ENCODE measurements around the gene SLC25A15.
"Not testable (repeated sequence)": the region's sequence is repeated elsewhere in the genome, so short reads cannot be mapped to it uniquely, and the experiment has no call there.

SLC25A15 gene

DNA sequence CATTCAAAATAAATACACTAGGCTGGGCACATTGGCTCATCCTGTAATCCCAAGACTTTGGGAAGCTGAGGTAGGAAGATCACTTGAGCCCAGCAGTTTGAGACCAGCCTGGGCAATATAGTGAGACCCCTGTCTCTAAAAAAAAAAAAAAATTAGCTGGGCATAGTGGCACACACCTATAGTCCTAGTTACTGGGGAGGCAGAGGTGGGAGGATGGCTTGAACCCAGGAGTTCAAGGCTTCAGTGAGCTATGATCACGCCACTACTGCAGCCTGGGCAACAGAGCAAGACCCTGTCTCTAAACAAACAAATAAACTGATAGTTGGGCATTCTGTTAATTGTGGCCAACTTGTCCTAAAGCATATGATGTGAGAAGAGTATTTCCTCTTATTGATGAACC is 6.4 kb upstream of the SLC25A15 start:
- DNase-seq = not testable (repeated sequence)

- DNase-seq = no peak
Observed at GRCh38 chr13:40784540-40784939, 4.9 kb upstream of the SLC25A15 start.

GRCh38 chr13:40786568-40786996 is 2.8 kb upstream of the SLC25A15 start:
- DNase-seq = no peak

- no peak for DNase-seq
Observed at GRCh38 chr13:40787062-40787461, 2.3 kb upstream of the SLC25A15 start.

DNA sequence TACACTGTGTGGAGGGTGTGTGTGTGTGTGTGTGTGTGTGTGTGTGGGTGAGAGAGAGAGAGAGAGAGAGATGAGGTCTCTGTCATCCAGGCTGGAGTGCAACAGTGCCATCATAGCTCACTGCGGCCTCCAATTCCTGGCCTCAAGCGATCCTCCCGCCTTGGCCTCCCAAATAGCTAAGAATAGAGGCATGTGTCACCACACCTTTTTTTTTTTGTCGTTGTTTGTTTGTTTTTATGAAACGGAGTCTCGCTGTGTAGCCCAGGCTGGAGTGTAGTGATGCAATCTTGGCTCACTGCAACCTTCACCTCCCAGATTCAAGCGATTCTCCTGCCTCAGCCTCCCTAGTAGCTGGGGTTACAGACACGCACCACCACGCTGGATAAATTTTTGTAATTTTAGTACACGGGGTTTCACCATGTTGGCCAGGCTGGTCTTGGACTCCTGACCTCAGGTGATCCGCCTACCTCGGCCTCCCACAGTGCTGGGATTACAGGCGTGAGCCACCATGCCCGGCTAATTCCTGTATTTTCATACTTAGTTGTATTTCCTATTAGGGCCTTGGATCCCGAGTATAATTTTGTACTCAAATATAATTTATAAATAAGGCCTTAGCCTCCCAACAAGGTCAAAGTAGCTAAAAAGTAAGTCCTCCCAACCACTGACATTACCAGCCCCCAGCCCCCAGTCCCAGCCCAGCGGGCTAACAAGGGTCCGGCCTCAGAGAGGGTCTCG is 704 bp upstream of the SLC25A15 start:
- not testable (repeated sequence) for DNase-seq

DNA sequence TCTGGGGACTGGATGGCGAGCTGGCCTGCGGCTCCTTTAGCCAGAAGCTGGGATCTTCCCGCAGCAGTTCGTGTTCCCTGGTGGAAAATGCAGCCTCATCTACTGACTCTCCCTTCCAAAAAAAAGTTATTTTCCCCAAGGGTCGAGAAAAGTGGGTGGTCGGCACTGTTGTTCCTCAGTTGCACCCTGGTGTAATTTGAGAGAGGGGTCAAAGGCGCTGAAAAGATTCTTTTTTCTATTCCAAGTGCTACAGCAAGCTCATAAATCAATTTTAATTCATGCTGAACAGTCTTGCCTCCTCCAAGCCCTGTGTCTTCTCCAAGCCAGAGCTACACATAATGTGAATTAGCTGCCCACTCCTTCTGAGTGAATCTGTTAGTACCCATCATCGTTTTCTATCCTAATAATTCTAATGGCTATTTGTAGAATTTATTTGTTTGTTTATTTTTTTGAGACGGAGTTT is 774 bp downstream of the SLC25A15 start:
- no peak for DNase-seq

DNA sequence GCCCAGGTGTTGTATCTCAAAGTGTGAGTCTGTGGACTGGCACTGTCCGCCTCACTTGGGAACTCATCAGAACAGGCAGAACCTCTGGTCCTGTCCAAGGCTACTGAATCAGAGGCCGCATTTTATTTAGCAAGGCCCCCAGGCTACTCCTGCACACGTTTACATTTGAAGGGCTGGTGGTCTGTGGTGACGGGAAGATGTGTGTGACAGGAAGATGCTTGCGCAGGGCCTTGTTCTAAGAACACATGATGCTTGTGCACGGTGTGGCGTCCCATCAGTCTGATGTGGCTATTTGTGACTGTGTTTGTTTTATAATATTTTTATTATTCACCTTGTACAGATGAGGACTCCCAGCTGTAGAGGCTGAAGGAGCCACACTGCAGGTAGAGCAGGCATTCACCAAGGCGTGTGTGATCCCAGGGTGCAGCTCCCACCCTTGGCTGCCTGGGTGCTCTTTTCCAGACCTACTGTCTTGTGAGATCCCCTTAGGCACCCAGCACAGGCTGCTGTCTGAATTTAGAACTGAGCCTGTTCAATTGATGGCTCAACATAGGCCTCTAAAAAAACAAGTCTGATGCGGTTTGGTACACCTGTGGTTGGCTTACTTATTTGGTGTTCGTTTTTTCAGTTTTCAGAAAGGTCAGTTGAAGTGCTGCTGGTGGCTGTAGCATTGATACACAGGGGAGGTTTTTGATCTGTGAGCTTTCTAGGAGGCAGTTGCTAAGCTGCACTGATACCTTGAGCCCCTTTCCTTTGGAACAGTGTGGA is 3.1 kb downstream of the SLC25A15 start:
- no peak for DNase-seq

GRCh38 chr13:40793339-40793738 is 3.9 kb downstream of the SLC25A15 start:
- DNase-seq = no peak

DNA sequence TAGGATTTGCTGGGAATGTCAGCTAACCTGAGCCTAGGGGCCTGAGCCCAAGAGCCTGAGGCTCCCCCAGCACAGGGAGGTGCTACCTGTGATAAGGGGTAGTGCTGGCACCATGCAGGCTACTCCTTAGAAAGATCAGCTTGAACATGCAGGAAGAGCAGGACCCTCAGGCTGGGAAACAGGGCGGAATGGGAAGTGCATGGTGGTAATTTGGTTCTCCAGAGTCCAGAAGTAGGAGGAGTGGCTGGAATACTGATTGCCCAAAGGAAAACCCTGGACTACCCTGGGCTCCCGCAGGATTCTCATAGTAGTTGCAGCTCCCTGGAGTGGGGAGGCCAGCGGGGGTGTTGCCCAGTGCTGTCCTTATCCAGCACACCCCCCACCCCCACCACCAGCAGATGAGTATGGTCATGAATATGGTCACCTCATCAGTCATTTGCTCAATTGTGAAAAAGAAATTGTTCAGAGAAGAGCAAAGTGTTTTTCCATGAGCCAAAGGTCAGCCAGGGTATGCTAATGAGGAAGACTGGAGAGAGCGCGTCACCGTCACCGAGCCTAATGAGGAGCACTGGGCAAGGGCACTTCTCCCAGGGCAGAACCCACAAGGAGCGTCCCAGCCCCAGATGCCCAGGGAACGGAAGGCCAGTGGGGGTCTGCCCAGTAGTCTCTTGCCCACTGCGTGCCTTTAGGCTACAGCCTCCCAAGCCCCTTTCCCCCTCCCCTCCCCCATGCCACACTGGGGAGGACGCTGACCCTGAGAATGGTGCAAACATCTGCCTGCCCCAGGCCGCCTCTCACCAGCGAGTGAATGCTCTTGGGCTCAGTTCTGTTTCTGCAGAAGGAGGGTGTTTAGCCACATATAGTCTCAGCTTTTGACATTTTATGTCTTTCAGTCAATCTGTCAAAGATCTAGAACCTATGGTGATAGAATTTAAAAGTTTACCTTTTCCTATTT is 5.3 kb downstream of the SLC25A15 start:
- no peak for DNase-seq

DNA sequence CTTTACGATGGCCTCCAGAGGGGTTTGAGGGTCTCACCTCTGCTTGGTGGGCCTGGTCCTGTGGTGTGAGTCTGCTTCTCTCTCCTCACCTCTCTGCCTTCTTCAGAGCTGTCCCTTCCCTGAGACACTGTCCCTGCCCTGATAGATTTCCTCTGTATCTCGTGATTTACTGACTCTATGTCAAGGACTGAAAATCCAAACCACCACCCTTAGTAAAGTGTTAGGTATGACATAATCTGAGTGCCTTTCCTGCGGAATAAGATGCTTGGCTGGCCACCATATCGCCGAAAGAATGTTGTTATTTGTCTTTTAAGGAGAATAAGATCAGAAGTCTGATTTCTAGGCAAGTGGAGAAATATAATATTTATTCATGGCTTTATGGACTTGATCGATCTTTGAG is 7.2 kb downstream of the SLC25A15 start:
- DNase-seq = no peak

- DNase-seq = peak; percentile 41
Observed at GRCh38 chr13:40798380-40798779, 9.0 kb downstream of the SLC25A15 start.

- no peak for DNase-seq
Observed at GRCh38 chr13:40799508-40799907, 10.1 kb downstream of the SLC25A15 start.

- no peak for DNase-seq
Observed at GRCh38 chr13:40800559-40800958, 11.1 kb downstream of the SLC25A15 start.

DNA sequence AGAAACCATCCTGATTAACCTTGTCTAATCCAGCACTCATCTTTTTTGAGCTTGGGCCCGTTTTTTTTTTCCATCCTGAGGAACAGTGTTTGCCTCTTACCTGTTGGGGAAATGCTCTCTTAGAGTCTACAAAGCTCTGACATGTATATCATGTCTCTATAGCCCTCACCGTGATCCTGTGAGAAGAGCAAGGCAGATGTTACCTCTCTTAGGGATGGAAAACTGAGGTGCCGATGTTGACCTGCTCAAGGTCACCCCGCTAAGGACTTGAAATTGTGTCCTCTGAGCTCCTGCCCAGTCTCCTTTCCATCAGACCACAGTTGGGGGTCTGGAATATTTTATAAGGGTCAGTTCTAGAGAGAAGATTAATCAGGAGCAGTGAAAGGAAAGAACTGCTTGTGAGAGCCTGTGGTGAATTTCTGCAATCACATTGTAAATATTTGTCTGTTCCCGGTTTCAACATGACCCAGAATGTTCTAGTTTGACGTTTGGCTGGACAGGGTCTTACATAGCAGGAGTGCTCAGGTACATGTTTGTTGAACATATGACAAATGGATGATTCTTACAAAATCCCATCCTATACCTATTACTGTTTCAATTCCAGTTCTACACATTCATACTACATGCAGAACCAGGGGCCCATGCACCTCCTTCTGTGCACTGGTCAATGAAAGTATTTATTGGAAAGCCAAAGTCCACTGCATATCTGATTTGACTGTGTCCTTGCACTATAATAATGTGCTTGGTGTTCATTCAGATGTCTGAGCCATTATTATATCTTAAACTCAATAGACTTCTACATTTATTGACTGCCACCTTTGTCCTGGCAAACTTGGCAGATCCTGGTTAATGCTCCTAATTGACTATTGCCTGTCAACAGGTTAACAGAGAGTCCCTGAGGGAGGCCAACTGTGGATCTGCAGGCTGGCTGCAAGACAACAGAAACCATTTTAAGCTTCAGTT is 12.1 kb downstream of the SLC25A15 start:
- no peak for DNase-seq

DNA sequence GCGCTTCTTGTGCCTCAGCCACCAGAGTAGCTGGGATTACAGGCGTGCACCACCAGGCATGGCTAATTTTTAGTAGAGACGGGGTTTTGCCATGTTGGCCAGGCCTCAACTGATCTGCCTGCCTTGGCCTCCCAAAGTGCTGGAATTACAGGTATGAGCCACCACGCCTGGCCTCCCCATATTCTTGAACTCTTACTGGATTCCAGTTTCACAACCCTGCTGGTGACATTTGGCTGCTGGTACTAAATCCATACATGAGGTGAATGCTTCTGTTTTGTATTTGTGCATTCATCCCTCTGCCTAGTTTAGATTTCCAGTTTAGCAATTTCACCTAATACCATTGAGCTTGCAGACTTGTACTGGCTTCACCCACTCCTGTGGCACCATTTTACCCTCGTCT is 13.9 kb downstream of the SLC25A15 start:
- DNase-seq = no peak

- no peak for DNase-seq
Observed at GRCh38 chr13:40806241-40806640, 16.8 kb downstream of the SLC25A15 start.

GRCh38 chr13:40809471-40809870 is 20.1 kb downstream of the SLC25A15 start:
- no peak for DNase-seq

DNA sequence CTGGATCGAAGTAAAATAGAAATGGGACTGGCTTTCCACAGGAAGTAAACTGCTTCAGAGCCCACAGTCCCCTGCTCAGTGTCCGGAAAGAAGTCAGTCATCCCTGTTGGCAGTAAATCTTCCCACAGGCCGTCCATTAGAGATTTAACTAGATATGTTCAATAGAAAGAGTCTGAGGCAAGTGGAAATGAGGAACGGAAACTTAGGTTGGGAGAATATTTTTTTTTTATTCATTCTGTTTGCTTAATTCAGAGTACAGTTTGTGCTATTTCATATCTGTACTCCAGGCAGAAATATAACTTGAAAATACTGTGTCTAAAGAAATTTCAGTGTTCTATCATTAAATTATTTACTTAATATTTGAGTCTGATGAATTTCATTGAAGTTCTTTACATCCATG is 22.7 kb downstream of the SLC25A15 start:
- no peak for DNase-seq

GRCh38 chr13:40812724-40813445 is 23.5 kb downstream of the SLC25A15 start:
- no peak for DNase-seq

DNA sequence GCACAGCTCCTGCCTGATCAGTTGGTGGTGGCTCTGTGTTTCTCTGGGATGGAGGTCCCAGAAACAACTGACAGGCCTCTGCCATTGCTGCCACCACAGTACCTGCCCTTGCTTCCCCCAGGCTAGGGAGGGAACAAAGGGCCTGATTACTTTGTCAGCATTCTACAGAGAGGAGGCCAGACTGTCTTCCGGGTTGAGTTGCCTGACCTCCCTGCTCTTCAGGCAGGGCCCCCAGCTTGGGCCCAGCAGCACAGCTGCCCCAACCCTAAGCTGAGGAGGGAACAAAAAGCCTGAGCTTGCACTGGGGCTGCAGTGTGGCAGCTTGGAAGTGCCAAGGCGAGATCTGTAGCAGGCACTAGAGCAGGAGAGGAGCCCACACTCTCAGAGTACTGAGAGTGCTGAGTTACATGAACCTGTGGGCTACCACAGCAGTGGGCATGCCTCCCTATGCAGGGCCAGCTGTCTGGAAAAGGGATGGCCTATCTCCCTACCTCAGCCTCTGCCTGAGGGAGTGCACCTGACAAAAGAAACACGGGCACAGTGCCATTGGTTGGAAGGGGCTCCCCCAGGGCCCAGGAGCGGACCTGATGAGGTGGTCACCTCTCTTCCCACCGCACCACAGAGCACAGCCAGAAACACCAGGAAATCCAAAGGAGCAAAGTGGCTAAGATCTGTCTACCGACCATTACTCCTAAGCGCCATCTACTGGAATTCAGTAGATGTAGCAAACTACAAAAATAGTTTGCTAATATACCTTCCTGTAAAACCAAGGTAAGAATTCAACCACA is 24.4 kb downstream of the SLC25A15 start:
- peak; percentile 24 for DNase-seq

All from CD4-positive, alpha-beta T cell treated with Interleukin-21 for 1 hour (primary cell).